NCI-H2171 treated with DMSO at 0.1 percent for 48 hours (cell line): Measurements from ENCODE around the gene LDB1.
A peak's percentile ranks its signal among the peaks of the same experiment; 100 is the strongest.

ENCODE experiments used
- DNase-seq: peaks from one replicate; lab custom pipeline; 2025; lab: John Stamatoyannopoulos, UW

The LDB1 gene

GRCh38 chr10:102112210-102112817 is 7.9 kb downstream of the LDB1 start:
- DNase-seq: no peak

DNA sequence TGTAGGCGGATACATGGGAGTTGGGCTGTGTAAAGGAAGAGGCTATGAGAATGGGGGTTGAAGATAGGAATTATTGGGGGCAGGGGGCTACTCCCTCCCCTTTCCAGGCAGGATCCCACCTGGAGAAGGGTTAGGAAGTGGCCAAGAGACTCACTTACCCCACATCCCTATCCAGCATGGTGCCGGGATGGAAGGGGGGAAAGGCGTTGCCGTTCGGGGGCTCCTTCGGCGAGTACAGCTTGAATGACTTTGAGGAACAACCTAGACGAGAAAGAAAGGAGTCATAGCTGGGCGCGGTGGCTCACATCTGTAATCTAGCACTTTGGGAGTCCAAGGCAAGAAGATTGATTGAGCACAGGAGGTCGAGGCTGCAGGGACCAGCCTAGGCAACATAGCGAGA is 8.9 kb downstream of the LDB1 start:
- DNase-seq: no peak

DNA sequence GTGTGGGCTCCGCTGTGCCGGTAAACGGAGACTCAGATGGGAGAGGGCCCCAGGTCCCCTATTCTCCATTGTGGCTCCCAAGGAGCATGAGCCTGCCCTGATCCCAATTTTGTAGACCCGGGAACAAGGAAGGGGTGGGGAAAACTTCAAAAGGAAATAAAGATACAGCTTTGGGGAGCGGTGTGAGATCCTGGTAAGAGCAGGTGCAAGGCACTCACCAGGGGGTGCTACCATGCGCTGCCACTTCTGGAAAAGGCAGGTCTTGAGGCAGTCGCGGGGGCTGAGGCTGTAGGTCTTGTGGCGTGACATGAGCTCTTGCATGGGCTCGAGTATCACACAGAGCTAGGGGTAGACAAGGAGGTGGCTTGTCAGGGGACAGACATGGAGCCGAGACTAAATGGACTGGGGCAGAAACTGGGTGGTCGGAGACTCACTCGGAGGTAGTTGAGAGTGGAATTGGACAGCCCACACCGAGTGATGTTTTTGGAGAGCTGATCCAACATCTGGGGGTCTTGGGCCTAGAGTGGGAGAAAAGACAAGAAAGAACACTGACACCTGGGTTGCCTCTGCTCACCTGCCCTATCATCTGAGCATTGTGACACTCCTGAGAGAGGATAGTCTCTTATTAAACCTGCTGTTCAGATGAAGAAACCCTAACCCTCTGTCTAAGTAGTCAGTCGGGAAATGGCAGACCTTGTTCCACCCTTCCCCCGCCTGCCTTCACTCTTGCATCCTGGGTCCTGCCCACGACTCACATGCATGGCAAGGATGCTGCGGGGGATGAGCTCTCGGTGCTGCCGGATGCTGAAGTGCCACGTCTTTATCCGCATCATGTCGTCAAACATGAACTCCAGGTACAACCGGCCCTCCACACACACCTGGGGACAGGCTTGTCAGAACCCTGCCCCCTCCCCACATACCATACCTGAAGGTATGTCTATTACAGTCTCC is 10.7 kb downstream of the LDB1 start:
- DNase-seq: no peak

GRCh38 chr10:102106998-102107397 is 13.2 kb downstream of the LDB1 start:
- DNase-seq: no peak

GRCh38 chr10:102102421-102102820 is 17.7 kb downstream of the LDB1 start:
- no peak for DNase-seq

- no peak for DNase-seq
Measured at GRCh38 chr10:102101152-102101551, 19.0 kb downstream of the LDB1 start.

GRCh38 chr10:102096449-102096848 is 23.7 kb downstream of the LDB1 start:
- DNase-seq: no peak

- DNase-seq: no peak
Measured at GRCh38 chr10:102090772-102091171, 29.4 kb downstream of the LDB1 start.

GRCh38 chr10:102086196-102086595 is 34.0 kb downstream of the LDB1 start:
- no peak for DNase-seq

DNA sequence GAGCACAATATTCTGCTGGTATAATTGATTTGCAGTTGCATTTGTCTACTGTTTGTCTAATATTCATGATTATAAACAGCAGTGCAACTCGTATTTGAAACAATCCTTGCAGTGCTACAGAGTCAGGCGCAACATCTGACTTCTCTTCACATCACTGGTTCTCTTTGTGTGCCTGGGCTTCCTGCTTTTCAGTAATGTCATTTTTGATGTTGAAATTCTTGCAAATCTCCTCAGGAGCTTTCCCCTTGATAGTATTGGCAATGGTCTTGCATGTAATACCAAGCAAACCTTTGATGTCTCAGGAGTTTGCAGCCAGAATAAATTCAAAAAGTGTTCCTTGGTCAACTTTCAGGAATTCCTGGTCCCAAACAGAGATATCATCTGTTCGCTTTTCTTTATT is 34.8 kb downstream of the LDB1 start:
- DNase-seq: no peak

DNA sequence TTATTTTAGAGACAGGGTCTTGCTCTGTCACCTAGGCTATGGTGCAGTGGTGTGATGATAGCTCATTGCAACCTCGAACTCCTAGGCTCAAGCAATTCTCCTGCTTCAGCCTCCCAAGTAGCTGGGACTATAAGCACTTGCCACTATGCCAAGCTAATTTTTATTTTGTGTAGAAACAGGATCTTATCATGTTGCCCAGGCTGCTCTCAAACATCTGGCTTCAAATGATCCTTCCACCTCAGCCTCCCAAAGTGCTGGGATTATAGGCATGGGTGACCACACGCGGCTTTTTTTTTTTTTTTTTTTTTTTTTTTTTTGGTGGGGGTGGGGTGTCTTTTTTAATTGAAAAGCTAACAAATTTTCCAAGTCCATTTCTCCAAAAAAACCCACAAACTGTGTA is 36.6 kb downstream of the LDB1 start:
- no peak for DNase-seq

DNA sequence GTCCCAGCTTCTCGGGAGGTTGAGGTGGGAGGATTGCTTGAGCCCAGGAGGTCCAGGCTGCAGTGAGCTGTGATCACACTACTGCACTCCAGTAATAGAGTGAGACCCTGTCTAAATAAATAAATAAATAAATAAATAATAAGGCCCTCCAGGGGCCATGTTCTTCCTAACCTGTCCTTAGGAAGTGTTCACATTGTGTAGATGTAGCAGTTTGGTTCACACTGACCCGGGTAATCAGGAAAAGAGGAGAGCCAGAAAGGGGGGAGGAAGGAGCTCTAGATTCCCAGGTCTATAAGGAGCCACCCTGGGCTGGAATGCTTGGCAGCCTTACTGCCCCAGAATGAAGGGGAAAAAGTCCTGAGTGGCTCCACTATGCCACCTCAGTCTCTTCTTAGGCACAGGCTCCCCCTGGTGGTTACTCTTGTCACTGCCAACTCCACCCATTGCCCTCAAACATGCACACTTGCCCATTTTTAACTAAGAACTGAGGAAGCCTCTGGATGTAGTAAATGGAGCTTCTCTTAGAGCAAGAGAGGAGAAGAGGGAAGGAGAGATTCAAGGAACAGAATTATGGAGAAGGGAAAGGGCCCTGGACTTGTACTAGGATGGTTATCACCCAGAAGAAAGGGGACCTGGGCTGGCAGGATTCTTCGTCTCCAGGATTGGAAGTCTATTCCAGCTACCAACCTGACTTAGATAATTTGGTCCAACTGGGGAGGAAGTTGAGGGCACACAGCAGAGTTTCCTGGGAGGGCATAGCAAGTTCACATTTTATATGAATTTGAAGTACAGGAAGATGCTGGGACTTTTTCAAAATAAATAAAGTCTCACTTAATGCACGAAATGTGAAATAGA is 47.3 kb downstream of the LDB1 start:
- DNase-seq: peak; percentile 62

DNA sequence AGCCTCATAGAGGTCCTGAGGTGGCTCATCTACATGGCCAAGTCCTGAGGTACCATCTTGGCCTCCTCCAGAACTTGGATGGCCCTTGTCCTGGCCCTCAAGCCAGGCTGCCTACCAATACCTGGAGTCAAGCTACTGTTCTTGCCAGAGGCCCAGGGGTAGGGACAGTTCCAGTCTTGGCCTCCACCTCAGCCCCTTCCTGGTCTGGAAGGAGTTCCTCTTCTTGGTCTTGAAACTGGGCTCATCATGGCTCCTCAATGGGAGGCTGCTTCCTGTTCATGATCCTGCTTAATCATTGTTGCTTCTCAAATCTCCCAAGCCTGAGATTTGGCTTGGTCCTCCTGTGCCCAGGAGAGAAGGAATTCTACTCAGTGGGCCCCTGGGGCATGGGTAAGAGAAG is 51.1 kb downstream of the LDB1 start:
- DNase-seq: no peak

- no peak for DNase-seq
Measured at GRCh38 chr10:102068216-102068615, 52.0 kb downstream of the LDB1 start.

- no peak for DNase-seq
Measured at GRCh38 chr10:102067091-102067916, 52.9 kb downstream of the LDB1 start.

GRCh38 chr10:102066399-102067088 is 53.6 kb downstream of the LDB1 start:
- DNase-seq: no peak

- DNase-seq: no peak
Measured at GRCh38 chr10:102065561-102066398, 54.4 kb downstream of the LDB1 start.

DNA sequence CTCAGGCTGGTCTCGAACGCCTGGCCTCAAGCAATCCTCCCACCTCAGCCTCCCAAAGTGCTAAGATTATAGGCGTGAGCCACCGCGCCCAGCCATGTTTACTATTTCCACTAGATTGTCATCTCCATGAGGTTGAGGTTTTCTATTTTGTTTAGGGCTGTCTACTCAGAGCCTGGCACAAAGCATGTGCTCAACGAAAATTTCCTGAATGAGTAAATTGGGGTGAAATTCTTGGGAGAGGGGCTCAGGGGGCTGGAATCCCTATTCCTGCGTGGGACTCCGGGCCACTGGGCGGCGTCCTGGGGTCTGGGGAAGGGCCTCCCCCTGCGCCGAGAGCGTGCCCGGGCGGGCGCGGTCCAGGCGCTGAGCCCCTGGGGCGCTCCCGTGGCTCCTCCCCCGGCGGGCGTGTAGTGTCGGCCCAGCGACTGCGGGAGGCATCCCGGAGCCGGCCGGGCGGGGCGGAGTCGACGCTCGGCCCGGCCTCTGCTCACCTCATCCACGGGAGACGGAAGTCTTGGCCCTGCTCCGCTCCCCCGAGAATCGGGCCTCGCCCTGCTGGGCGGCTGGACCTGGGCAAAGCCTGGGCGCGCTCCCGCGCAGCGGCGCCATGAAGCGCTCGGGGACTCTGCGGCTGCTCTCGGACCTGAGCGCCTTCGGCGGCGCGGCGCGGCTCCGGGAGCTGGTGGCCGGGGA is 55.2 kb downstream of the LDB1 start, which contains the start of gene HPS6:
TSS of gene HPS6 (plus strand) at position 482 of the 693 bp plus-strand sequence. CDS start at position 608, 126 bp downstream.
- peak; percentile 75 for DNase-seq

DNA sequence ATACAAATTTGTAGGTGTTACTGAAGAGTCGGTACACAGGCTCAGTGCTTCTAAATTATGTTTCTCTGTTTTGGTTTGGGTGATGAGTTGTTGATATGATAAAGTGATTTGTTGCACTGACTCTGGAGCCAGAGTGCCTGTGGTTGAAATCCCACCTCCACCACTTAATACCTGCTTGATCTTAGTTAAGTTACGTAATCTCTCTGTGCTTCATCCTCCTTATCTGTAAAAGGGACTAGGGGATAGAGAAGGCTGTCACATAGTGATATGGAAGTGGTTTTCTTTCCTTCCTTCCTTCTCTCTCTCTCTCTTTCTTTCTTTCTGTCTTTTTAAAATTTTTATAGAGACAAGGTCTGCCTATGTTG is 55.7 kb downstream of the LDB1 start:
- no peak for DNase-seq
